ENCODE results near the gene GINM1. TPM values are rescaled to one million over a fixed set of nuclear protein-coding genes. Genes with fewer than 3 reads are reported as not detected.

The GINM1 gene, protein sequence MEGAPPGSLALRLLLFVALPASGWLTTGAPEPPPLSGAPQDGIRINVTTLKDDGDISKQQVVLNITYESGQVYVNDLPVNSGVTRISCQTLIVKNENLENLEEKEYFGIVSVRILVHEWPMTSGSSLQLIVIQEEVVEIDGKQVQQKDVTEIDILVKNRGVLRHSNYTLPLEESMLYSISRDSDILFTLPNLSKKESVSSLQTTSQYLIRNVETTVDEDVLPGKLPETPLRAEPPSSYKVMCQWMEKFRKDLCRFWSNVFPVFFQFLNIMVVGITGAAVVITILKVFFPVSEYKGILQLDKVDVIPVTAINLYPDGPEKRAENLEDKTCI
- total RNA-seq (2021) (14.5 and 14.7 TPM in 2 replicates), Bru-seq, nascent RNA (percentile 65 among the genes with signal in this experiment), BruChase-seq, experiment 1, labeled RNA remaining after a 2-hour chase (percentile 71 among the genes with signal in this experiment), BruChase-seq, experiment 2, labeled RNA remaining after a 6-hour chase (percentile 77 among the genes with signal in this experiment)
- long read RNA-seq, transcript GINM1-201 (8 exons, 2,024 nt) = major isoform, 17 of 20 reads
- long read RNA-seq, partial matches to known transcripts = 1 of 20 reads
- long read RNA-seq, other reads (novel, unspliced or antisense) = 2 of 20 reads

DNA sequence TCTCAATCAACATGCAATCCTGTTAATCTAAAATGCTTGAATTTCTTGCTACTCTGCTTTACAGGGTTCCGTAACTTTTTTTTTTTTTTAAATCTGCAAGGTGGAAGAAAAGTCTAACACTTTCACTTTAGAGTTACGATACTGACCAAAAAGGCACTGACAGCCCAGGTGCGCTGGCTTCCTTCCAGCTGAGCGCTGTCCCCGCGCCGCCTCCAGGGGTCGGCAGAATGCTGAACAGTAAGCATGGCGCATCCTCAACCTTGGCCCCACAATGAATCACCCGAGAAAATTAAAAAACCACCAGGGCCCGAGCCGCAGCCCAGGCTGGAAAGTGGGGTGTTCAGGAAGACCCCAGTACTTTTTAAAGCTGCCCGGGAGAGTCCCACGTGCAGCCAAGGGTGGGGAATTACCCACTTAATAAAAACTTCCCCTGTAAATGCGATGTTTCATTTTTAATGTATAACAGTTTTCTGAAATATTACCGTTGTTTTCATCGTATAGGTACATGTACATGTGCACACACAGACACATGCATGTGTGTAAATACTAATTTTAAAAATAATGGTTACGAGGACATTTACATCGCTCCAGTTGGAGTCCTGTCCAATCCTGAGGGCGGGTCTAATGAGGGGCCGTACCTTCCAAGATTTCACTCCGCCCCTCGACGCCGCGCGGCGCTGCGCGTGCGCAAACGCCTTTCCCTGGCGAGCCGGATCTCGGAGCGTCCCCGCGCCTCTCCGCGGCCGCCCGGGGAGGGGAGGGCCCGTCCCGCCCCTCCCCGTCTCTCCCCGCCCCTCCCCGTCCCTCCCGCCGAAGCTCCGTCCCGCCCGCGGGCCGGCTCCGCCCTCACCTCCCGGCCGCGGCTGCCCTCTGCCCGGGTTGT, at the start of gene GINM1:
GINM1 (plus strand) TSS at position 849 of the 883 bp plus-strand sequence. CDS start 40 bp downstream, outside the sequence.
- ChIA-PET CTCF (interaction anchor here (0.7 kb wide), 1 partner anchor 49 kb away, joined by 9 read pairs; no protein-coding TSS in a partner anchor), POLR2A (ENCODE audit: unreplicated experiment) (interaction anchor here (0.6 to 0.7 kb wide), 2 partner anchors 93 to 280 kb away, joined by 4 to 8 read pairs; no protein-coding TSS in a partner anchor)
- H4K20me1 ChIP-seq (ENCODE audit: insufficient read depth) = no peaks in the 10 kb centered on the region; the same call in 1 of the 2 replicates
- peaks cover 40% of the 10 kb centered on the region for H3F3A ChIP-seq (ENCODE audit: insufficient read depth, low read depth)
- H3K36me3 ChIP-seq (ENCODE audit: low read depth) = no peaks in the 10 kb centered on the region
- H2AFZ ChIP-seq = peak within 1 kb of the TSS; percentile 98
- H3K4me2 ChIP-seq = peak within 1 kb of the TSS; percentile 92
- intact Hi-C loops (cut with micrococcal nuclease; ENCODE audit: unreplicated experiment) = loop anchor here (5.0 to 10.0 kb wide), 3 partner anchors 82 to 357 kb away; partner anchors contain the start of genes KATNA1, LRP11 and RAET1G
- no TSS peak for BruUV-seq (replicated peaks)
- no peaks in the 10 kb centered on the region for H3K27me3 ChIP-seq (ENCODE audit: insufficient read depth, low read depth)
- TF ChIP-seq, protein P1, sequence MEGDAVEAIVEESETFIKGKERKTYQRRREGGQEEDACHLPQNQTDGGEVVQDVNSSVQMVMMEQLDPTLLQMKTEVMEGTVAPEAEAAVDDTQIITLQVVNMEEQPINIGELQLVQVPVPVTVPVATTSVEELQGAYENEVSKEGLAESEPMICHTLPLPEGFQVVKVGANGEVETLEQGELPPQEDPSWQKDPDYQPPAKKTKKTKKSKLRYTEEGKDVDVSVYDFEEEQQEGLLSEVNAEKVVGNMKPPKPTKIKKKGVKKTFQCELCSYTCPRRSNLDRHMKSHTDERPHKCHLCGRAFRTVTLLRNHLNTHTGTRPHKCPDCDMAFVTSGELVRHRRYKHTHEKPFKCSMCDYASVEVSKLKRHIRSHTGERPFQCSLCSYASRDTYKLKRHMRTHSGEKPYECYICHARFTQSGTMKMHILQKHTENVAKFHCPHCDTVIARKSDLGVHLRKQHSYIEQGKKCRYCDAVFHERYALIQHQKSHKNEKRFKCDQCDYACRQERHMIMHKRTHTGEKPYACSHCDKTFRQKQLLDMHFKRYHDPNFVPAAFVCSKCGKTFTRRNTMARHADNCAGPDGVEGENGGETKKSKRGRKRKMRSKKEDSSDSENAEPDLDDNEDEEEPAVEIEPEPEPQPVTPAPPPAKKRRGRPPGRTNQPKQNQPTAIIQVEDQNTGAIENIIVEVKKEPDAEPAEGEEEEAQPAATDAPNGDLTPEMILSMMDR (conservative IDR thresholded peaks at IDR 0.05) = peak; percentile 71
- no peak for TF ChIP-seq EZH2 (IDR thresholded peaks at IDR 0.05; ENCODE audit: low read depth)
- peak within 1 kb of the TSS; percentile 72 for H3K27ac ChIP-seq
- no peaks in the 10 kb centered on the region for H3K9me2 ChIP-seq (ENCODE audit: insufficient read depth)
- peak; percentile 80 to 94 for DNase-seq
- peak within 1 kb of the TSS; percentile 89 for H3K4me3 ChIP-seq
- H3K79me2 ChIP-seq (ENCODE audit: low read depth) = peaks cover 35% of the 10 kb centered on the region
- no peaks in the 10 kb centered on the region for H3K9me3 ChIP-seq (ENCODE audit: insufficient read depth, low read depth)
- peaks cover 30% of the 10 kb centered on the region for H3K4me1 ChIP-seq (replicated peaks; ENCODE audit: insufficient read depth)

DNA sequence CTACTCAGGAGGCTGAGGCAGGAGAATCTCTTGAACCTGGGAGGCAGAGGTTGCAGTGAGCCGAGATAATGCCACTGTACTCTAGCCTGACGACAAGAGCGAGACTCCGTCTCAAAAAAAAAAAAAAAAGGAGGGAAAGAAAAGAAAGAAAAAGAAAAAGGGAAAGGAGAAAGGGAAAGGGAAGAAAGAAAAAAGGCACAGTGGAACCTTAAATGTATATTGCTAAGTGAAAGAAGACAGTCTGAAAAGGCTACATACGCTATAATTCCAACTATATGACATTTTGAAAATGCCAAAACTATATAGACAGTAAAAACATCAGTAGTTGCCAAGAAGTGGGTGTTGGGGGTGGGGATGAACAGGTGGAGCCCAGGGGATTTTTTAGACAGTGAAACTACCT, 36.5 kb upstream of the GINM1 start:
- no peak overlapping the region for H3K27ac ChIP-seq
- peaks cover 4% of the 10 kb centered on the region; the same call in 1 of the 2 replicates for H4K20me1 ChIP-seq (ENCODE audit: insufficient read depth)
- TF ChIP-seq, protein P1 (conservative IDR thresholded peaks at IDR 0.05) = no peak
- TF ChIP-seq EZH2 (IDR thresholded peaks at IDR 0.05; ENCODE audit: low read depth) = no peak
- H2AFZ ChIP-seq = no peak overlapping the region
- ChIA-PET CTCF (no interaction called here), POLR2A (ENCODE audit: unreplicated experiment) (no interaction called here)
- no peaks in the 10 kb centered on the region for H3K4me1 ChIP-seq (replicated peaks; ENCODE audit: insufficient read depth)
- H3F3A ChIP-seq (ENCODE audit: insufficient read depth, low read depth) = peaks cover 7% of the 10 kb centered on the region; the same call in 1 of the 2 replicates
- H3K36me3 ChIP-seq (ENCODE audit: low read depth) = peaks cover 45% of the 10 kb centered on the region; the same call in 1 of the 2 replicates
- BruUV-seq (replicated peaks) = no TSS peak
- H3K79me2 ChIP-seq (ENCODE audit: low read depth) = no peaks in the 10 kb centered on the region
- H3K9me2 ChIP-seq (ENCODE audit: insufficient read depth) = no peaks in the 10 kb centered on the region
- no peaks in the 10 kb centered on the region for H3K9me3 ChIP-seq (ENCODE audit: insufficient read depth, low read depth)
- no peaks in the 10 kb centered on the region for H3K27me3 ChIP-seq (ENCODE audit: insufficient read depth, low read depth)
- no peak for DNase-seq
- intact Hi-C loops (cut with micrococcal nuclease; ENCODE audit: unreplicated experiment) = no loop called here
- H3K4me2 ChIP-seq = no peak overlapping the region
- H3K4me3 ChIP-seq = no peak overlapping the region

DNA sequence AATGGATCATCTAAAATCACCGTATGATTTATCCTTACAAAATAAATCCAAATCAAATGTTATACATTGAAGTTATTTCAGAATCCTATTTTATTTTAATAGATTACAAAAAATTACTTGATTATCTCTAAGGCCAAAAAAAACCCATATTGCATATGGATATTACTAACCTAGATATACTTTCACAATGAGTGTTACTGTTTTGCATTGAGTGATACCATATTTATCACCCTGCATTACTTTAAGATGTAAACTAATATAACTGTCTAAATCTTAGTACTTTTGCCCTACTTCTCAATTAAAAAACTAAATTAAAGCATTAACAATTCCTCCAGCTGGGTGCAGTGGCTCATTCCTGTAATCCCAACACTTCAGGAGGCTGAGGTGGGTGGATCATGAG, 31.4 kb upstream of the GINM1 start:
- H3K9me3 ChIP-seq (ENCODE audit: insufficient read depth, low read depth) = no peaks in the 10 kb centered on the region
- POLR2A ChIA-PET (ENCODE audit: unreplicated experiment) = no interaction called here
- H3F3A ChIP-seq (ENCODE audit: insufficient read depth, low read depth) = peaks cover 3% of the 10 kb centered on the region; the same call in 1 of the 2 replicates
- TF ChIP-seq EZH2 (IDR thresholded peaks at IDR 0.05; ENCODE audit: low read depth) = no peak
- TF ChIP-seq, protein P1 (conservative IDR thresholded peaks at IDR 0.05) = no peak
- H3K4me1 ChIP-seq (replicated peaks; ENCODE audit: insufficient read depth) = no peaks in the 10 kb centered on the region
- CTCF ChIA-PET = no interaction called here
- no peaks in the 10 kb centered on the region for H3K79me2 ChIP-seq (ENCODE audit: low read depth)
- H3K27me3 ChIP-seq (ENCODE audit: insufficient read depth, low read depth) = no peaks in the 10 kb centered on the region
- no peak overlapping the region for H2AFZ ChIP-seq
- no peak overlapping the region for H3K4me2 ChIP-seq
- no peaks in the 10 kb centered on the region for H4K20me1 ChIP-seq (ENCODE audit: insufficient read depth)
- no peak for DNase-seq
- no peaks in the 10 kb centered on the region for H3K9me2 ChIP-seq (ENCODE audit: insufficient read depth)
- intact Hi-C loops (cut with micrococcal nuclease; ENCODE audit: unreplicated experiment) = no loop called here
- H3K27ac ChIP-seq = no peak overlapping the region
- peaks cover 30% of the 10 kb centered on the region; the same call in 1 of the 2 replicates for H3K36me3 ChIP-seq (ENCODE audit: low read depth)
- no peak overlapping the region for H3K4me3 ChIP-seq
- no TSS peak for BruUV-seq (replicated peaks)

All from PC-9 (cell line).